Calu3 (cell line): ENCODE measurements around the gene DGKI. TPM values are rescaled to one million over a fixed set of nuclear protein-coding genes. Genes with fewer than 3 reads are reported as not detected.

Experiments used
- BruUV-seq: library from RNA; stranded (reverse); fragments of 400-500 nt; replicated peaks from 2 replicates; lab custom pipeline; 2021; lab: Mats Ljungman, UMichigan
- CTCF ChIA-PET: fragments of 300-600 bp; sonication (Branson Sonifier 250); formaldehyde crosslinking; loops from one replicate; lab custom pipeline; 2022; ENCODE audit warnings: antibody characterized with exemption; lab: Charles Lee
- DNase-seq: peaks from one replicate; pipeline ENCODE4 v3.0.0; 2022
- H3K27ac Mint-ChIP-seq: one replicate; pipeline ENCODE4 v1.8.0; 2022; ENCODE audit warnings: mixed read lengths; ENCODE audit not compliant: unreplicated experiment
- H3K27me3 Mint-ChIP-seq: one replicate; pipeline ENCODE4 v1.8.0; 2022; ENCODE audit warnings: mixed read lengths; ENCODE audit not compliant: unreplicated experiment
- H3K36me3 Mint-ChIP-seq: one replicate; pipeline ENCODE4 v1.8.0; 2022; ENCODE audit warnings: mild to moderate bottlenecking, moderate library complexity, mixed read lengths; ENCODE audit not compliant: insufficient read depth, unreplicated experiment
- H3K4me1 Mint-ChIP-seq: one replicate; pipeline ENCODE4 v1.8.0; 2022; ENCODE audit warnings: mild to moderate bottlenecking, low read depth, mixed read lengths; ENCODE audit not compliant: unreplicated experiment
- H3K4me3 Mint-ChIP-seq: one replicate; pipeline ENCODE4 v1.8.0; 2022; ENCODE audit warnings: mild to moderate bottlenecking, low read depth, moderate library complexity, mixed read lengths; ENCODE audit not compliant: unreplicated experiment
- H3K9me3 Mint-ChIP-seq: one replicate; pipeline ENCODE4 v1.8.0; 2022; ENCODE audit warnings: low read depth, mixed read lengths; ENCODE audit not compliant: unreplicated experiment
- CTCF ChIP-seq: fragments of 200-600 bp; IDR thresholded peaks from one replicate; pipeline ENCODE4 v1.8.0; 2022; ENCODE audit warnings: antibody characterized with exemption; ENCODE audit not compliant: unreplicated experiment
- intact Hi-C: fragments of 100-400 bp; cut with micrococcal nuclease; formaldehyde crosslinking; loops from one replicate; pipeline ENCODE4 v1.10.0; 2022; ENCODE audit not compliant: unreplicated experiment
- total RNA-seq: library from RNA; stranded (reverse); gene quantifications from 2 replicates; pipeline ENCODE4 v1.2.3, GENCODE V29; 2022

Gene DGKI
- total RNA-seq, 1 experiment from 2014 or later = not detected

GRCh38 chr7:137462847-137463246 lies 383.9 kb downstream of the DGKI start:
- no peak overlapping the region for H3K27ac Mint-ChIP-seq
- TF ChIP-seq CTCF = no peak
- peaks cover 2% of the 10 kb centered on the region for H3K9me3 Mint-ChIP-seq
- BruUV-seq = no TSS peak
- intact Hi-C loops = no loop called here
- DNase-seq = no peak
- no peaks in the 10 kb centered on the region for H3K36me3 Mint-ChIP-seq
- CTCF ChIA-PET = no interaction called here
- H3K27me3 Mint-ChIP-seq = no peaks in the 10 kb centered on the region
- no peaks in the 10 kb centered on the region for H3K4me1 Mint-ChIP-seq
- no peak overlapping the region for H3K4me3 Mint-ChIP-seq

- no peak for TF ChIP-seq CTCF
- Mint-ChIP-seq H3K4me1 (no peaks in the 10 kb centered on the region), H3K27ac (no peak overlapping the region), H3K36me3 (no peaks in the 10 kb centered on the region), H3K4me3 (no peak overlapping the region), H3K27me3 (no peaks in the 10 kb centered on the region), H3K9me3 (peaks cover 2% of the 10 kb centered on the region)
- DNase-seq = no peak
- intact Hi-C loops = no loop called here
- BruUV-seq = no TSS peak
- CTCF ChIA-PET = interaction anchor here (1.0 kb wide), 1 partner anchor 129 kb away, joined by 4 read pairs; no protein-coding TSS in a partner anchor
Observed at GRCh38 chr7:137462074-137462715, 384.6 kb downstream of the DGKI start.

- DNase-seq = no peak
- TF ChIP-seq CTCF = no peak
- Mint-ChIP-seq H3K4me1 (no peaks in the 10 kb centered on the region), H3K9me3 (peaks cover 2% of the 10 kb centered on the region), H3K27me3 (no peaks in the 10 kb centered on the region), H3K4me3 (no peak overlapping the region), H3K27ac (no peak overlapping the region), H3K36me3 (no peaks in the 10 kb centered on the region)
- intact Hi-C loops = no loop called here
- CTCF ChIA-PET = no interaction called here
- BruUV-seq = no TSS peak
Observed at GRCh38 chr7:137458399-137458798, 388.4 kb downstream of the DGKI start.

- Mint-ChIP-seq H3K36me3 (no peaks in the 10 kb centered on the region), H3K9me3 (no peaks in the 10 kb centered on the region), H3K4me3 (no peak overlapping the region), H3K4me1 (no peaks in the 10 kb centered on the region), H3K27ac (no peak overlapping the region), H3K27me3 (peaks cover 2% of the 10 kb centered on the region)
- TF ChIP-seq CTCF = no peak
- CTCF ChIA-PET = interaction anchor here (1.2 kb wide), 1 partner anchor 390 kb away, joined by 3 read pairs; no protein-coding TSS in a partner anchor
- no peak for DNase-seq
- no TSS peak for BruUV-seq
- intact Hi-C loops = loop anchor here (2.0 to 5.0 kb wide), 3 partner anchors 138 to 1047 kb away; no protein-coding TSS in a partner anchor
Observed at GRCh38 chr7:137454767-137455166, 392.0 kb downstream of the DGKI start.
